CD8-positive, alpha-beta memory T cell (primary cell): Measurements from ENCODE around the gene PTPN3. TPM values are rescaled to one million over a fixed set of nuclear protein-coding genes. Genes with fewer than 3 reads are reported as not detected.

ENCODE experiments used
- CTCF ChIA-PET: fragments of 350-600 bp; sonication (Branson Sonifier 250); formaldehyde crosslinking; loops from one replicate; lab custom pipeline; 2021; ENCODE audit warnings: antibody characterized with exemption; lab: Charles Lee
- POLR2A ChIA-PET: fragments of 350-600 bp; sonication (Branson Sonifier 250); formaldehyde crosslinking; loops from one replicate; lab custom pipeline; 2021; ENCODE audit warnings: antibody characterized with exemption; lab: Charles Lee
- DNase-seq, 5 donors: peaks; one replicate each; pipeline versions ENCODE4 v3.0.0 to v3.0.0-alpha.2; 2020 to 2022; ENCODE audit warnings: mixed read lengths in 1 of 5
- H3K27ac ChIP-seq: one replicate; pipeline ENCODE4 v1.7.0; 2013; ENCODE audit warnings: low read depth, mild to moderate bottlenecking, low read length, moderate library complexity
- H3K27me3 ChIP-seq: 2 replicates; pipeline ENCODE4 v1.7.0; 2013; ENCODE audit warnings: low read length, mild to moderate bottlenecking; ENCODE audit not compliant: insufficient read depth, poor library complexity, severe bottlenecking
- H3K36me3 ChIP-seq: 2 replicates; pipeline ENCODE4 v1.7.0; 2013; ENCODE audit warnings: mild to moderate bottlenecking, low read length, moderate library complexity; ENCODE audit not compliant: insufficient read depth
- H3K4me1 ChIP-seq: 2 replicates; pipeline ENCODE4 v1.7.0; 2013; ENCODE audit warnings: mild to moderate bottlenecking, low read length, moderate library complexity; ENCODE audit not compliant: insufficient read depth
- H3K4me3 ChIP-seq: 2 replicates; pipeline ENCODE4 v1.7.0; 2013; ENCODE audit warnings: mild to moderate bottlenecking, low read length
- H3K9me3 ChIP-seq: 2 replicates; pipeline ENCODE4 v1.7.0; 2013; ENCODE audit warnings: mild to moderate bottlenecking, low read length
- H3K27ac Mint-ChIP-seq, 8 donors: one replicate each; pipeline ENCODE4 v1.8.0; 2020 to 2021; ENCODE audit warnings: mixed read lengths in 8 of 8, mild to moderate bottlenecking in 6 of 8, inconsistent platforms in 3 of 8, moderate library complexity in 3 of 8
- H3K27me3 Mint-ChIP-seq, 2 donors: one replicate each; pipeline ENCODE4 v1.8.0; 2020 to 2021; ENCODE audit warnings: mixed read lengths in 2 of 2, mild to moderate bottlenecking in 1 of 2, moderate library complexity in 1 of 2
- H3K36me3 Mint-ChIP-seq, 3 donors: one replicate each; pipeline ENCODE4 v1.8.0; 2020 to 2021; ENCODE audit warnings: mixed read lengths in 3 of 3, inconsistent platforms in 1 of 3, mild to moderate bottlenecking in 1 of 3
- H3K4me1 Mint-ChIP-seq, 3 donors: one replicate each; pipeline ENCODE4 v1.8.0; 2020 to 2021; ENCODE audit warnings: mixed read lengths in 3 of 3, inconsistent platforms in 1 of 3, mild to moderate bottlenecking in 1 of 3
- H3K4me3 Mint-ChIP-seq, 7 donors: one replicate each; pipeline ENCODE4 v1.8.0; 2020 to 2021; ENCODE audit warnings: mixed read lengths in 7 of 7, mild to moderate bottlenecking in 6 of 7, moderate library complexity in 4 of 7, inconsistent platforms in 2 of 7
- H3K9me3 Mint-ChIP-seq, 5 donors: one replicate each; pipeline ENCODE4 v1.8.0; 2020 to 2022; ENCODE audit warnings: mixed read lengths in 5 of 5, mild to moderate bottlenecking in 3 of 5, moderate library complexity in 2 of 5, inconsistent platforms in 1 of 5
- polyA plus RNA-seq: library from polyadenylated mRNA; unstranded; fragments of 300-500 nt; fragmentation: Illumina TruSeq; gene quantifications from one replicate; pipeline ENCODE4 v1.2.3, GENCODE V29; 2021
- total RNA-seq, 2 experiments: library from RNA; stranded (reverse); gene quantifications; one replicate each; pipeline ENCODE4 v1.2.3, GENCODE V29; 2021

Gene PTPN3
- total and polyA plus RNA-seq, 3 experiments from 2014 or later = 0.29 to 0.48 TPM; not detected in 1

DNA sequence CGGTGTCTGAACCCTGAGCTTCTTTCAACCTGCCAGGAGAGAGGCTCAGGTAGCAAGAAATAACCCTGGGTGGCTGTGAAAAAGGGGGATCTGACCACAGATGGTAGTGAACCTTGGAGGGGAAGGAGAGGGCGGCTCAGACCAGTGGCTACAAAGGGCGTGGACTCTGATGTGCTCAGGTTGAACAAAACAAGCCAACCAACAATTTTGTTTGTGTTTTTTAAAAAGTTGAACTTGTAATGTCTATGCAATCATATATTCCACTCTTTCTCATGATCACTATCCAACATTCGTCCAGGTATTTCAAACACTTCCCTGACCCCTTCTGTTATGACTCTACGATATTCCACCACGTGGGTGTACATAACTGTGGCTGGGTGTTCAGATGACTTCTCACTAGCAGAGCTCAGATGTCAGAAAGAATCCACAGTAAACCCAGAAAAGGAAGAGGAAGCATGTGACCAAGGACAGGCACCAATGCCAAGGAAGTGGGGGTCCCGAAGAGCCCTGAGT lies 20.0 kb downstream of the PTPN3 start:
- Mint-ChIP-seq H3K9me3 (no peaks in the 10 kb centered on the region), H3K4me1 (no peaks in the 10 kb centered on the region), H3K27ac (peak overlapping the region in 1 of 8 donors; percentile 23), H3K4me3 (no peak overlapping the region), H3K27me3 (peaks cover 8 to 16% of the 10 kb centered on the region in 2 donors), H3K36me3 (no peaks in the 10 kb centered on the region)
- Histone ChIP-seq H3K27me3 (no peaks in the 10 kb centered on the region), H3K4me3 (no peak overlapping the region), H3K9me3 (no peaks in the 10 kb centered on the region), H3K27ac (no peak overlapping the region), H3K4me1 (no peaks in the 10 kb centered on the region), H3K36me3 (no peaks in the 10 kb centered on the region)
- CTCF ChIA-PET = no interaction called here
- POLR2A ChIA-PET = no interaction called here
- no peak for DNase-seq

DNA sequence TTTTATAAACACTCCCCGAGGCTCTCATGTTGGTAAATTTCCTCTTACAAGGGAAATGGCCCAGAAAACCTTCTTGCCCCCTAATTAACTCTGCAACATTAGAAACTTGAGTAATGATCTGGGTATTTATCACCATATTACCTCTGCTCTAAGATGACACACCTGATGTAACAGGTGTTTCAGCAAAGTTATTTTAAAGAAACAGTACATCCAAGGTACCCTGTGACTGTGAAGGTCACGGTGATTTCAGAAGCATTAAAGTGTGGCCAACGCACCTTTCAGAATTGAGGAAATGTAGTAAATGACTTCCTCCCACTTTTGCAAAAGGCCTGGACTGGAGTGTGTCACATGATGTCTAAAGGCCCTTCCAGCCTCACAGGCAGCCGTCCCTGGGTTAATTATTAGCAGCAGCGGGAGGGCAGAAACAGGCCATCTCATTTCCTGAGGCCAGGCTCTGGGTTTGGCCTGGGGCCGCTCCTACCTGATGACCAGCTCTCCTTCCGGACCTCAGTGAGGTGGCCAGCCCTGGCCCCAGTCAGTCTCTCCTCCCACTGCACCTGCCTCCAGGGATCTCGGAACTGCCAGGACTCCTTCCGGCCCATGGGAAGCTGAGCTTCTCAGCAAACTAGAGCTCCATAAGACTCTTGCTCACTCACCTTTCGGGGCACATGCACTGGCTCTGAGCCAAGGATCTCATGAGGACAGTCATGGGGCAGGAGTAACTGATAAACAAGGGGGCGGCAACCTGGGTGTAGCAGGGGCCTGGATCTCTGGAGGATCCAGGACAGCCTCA lies 20.7 kb downstream of the PTPN3 start:
- ChIA-PET CTCF (no interaction called here), POLR2A (no interaction called here)
- no peaks in the 10 kb centered on the region for H3K4me1 ChIP-seq
- H3K27ac ChIP-seq = no peak overlapping the region
- no peak overlapping the region for H3K4me3 ChIP-seq
- no peak overlapping the region for H3K4me3 Mint-ChIP-seq
- no peaks in the 10 kb centered on the region for H3K27me3 ChIP-seq
- H3K36me3 ChIP-seq = no peaks in the 10 kb centered on the region
- no peak overlapping the region for H3K27ac Mint-ChIP-seq
- no peaks in the 10 kb centered on the region for H3K36me3 Mint-ChIP-seq
- H3K27me3 Mint-ChIP-seq = peaks cover 8 to 19% of the 10 kb centered on the region in 2 donors
- H3K9me3 ChIP-seq = no peaks in the 10 kb centered on the region
- H3K9me3 Mint-ChIP-seq = no peaks in the 10 kb centered on the region
- no peak for DNase-seq
- no peaks in the 10 kb centered on the region for H3K4me1 Mint-ChIP-seq

DNA sequence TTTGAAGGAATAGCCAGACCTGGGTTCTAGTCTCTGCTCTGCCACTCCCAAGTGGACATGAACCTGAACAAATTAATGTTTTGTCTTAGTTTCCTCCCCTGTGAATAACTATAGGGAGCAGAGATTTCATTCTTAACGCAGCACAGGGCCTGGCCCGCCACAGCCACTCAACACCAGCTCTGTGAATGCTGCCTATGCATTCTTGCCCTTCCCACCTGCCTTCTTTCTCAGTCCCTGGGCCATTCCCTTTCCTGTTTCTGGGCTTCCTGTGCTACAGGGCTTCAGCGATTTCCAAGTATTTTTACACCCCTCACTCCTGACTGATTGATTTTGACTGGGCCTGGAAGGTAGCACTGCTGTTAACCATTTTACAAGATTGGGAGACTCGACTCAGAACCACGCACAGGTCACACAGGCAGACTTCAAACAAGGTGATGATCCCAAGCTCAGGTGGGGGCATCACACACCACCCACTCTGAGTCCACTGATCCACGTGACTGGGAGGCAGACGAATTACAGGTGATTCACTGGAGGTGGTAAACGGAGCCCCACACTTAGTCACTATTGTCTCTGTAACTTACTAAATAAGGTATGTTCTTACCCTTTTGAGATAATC lies 21.4 kb downstream of the PTPN3 start:
- no peak for DNase-seq
- Histone ChIP-seq H3K4me1 (no peaks in the 10 kb centered on the region), H3K27ac (no peak overlapping the region), H3K9me3 (no peaks in the 10 kb centered on the region), H3K4me3 (no peak overlapping the region), H3K36me3 (no peaks in the 10 kb centered on the region), H3K27me3 (no peaks in the 10 kb centered on the region)
- ChIA-PET POLR2A (no interaction called here), CTCF (no interaction called here)
- Mint-ChIP-seq H3K4me3 (no peak overlapping the region), H3K4me1 (no peaks in the 10 kb centered on the region), H3K36me3 (no peaks in the 10 kb centered on the region), H3K27me3 (peaks cover 10 to 22% of the 10 kb centered on the region in 2 donors), H3K9me3 (no peaks in the 10 kb centered on the region), H3K27ac (no peak overlapping the region)

DNA sequence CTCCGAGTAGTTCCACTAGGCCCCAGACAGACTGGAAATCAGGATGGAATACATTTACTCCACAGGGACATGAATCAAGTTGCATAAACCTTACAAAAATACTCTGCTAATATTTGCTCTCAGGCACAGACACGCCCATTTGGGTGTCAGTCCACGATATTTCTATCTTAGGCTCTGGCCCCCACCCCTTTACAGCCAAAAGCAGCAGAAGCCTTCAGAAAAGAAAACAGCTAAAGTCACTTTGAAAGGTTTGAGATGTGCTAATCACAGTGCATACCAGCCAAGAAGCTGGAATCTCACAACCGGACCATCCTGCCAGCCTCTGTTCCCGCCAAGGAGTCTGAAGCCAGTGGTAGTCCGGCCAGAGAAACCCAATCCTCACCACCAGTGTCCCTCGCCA lies 22.6 kb downstream of the PTPN3 start:
- Mint-ChIP-seq H3K9me3 (peaks cover 0 to under 1% (median 0%) of the 10 kb centered on the region in 5 donors), H3K4me1 (no peaks in the 10 kb centered on the region), H3K36me3 (no peaks in the 10 kb centered on the region), H3K4me3 (no peak overlapping the region), H3K27me3 (peaks cover 9 to 23% of the 10 kb centered on the region in 2 donors), H3K27ac (no peak overlapping the region)
- Histone ChIP-seq H3K4me1 (no peaks in the 10 kb centered on the region), H3K9me3 (no peaks in the 10 kb centered on the region), H3K27ac (no peak overlapping the region), H3K4me3 (no peak overlapping the region), H3K36me3 (no peaks in the 10 kb centered on the region), H3K27me3 (no peaks in the 10 kb centered on the region)
- CTCF ChIA-PET = no interaction called here
- DNase-seq = no peak
- POLR2A ChIA-PET = no interaction called here

DNA sequence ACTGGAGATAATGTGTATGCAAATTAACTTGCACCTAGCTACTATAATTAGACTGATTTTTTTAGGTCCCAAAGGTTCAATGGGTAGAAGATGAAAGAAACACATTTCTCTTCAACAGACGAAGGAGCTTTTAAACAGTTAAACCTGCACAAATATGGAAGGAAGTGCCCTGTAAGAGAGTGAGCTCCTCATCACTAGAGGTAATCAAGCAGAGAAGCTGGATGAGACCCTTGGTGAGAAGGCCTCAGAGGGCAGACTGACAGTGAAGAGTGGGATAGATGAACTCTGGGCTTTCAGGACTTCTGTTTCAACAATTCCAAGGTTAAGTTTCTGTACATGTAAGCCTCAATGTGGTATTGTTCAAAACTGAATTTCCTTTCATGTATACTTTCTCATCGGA lies 23.2 kb downstream of the PTPN3 start:
- no peak overlapping the region for H3K27ac ChIP-seq
- no peaks in the 10 kb centered on the region for H3K36me3 ChIP-seq
- no peaks in the 10 kb centered on the region for H3K27me3 ChIP-seq
- Mint-ChIP-seq H3K4me1 (no peaks in the 10 kb centered on the region), H3K4me3 (no peak overlapping the region), H3K27ac (no peak overlapping the region), H3K36me3 (no peaks in the 10 kb centered on the region), H3K9me3 (peaks cover 0 to 2% (median 0%) of the 10 kb centered on the region in 5 donors), H3K27me3 (peaks cover 9 to 23% of the 10 kb centered on the region in 2 donors)
- no peaks in the 10 kb centered on the region for H3K9me3 ChIP-seq
- no peak for DNase-seq
- ChIA-PET CTCF (no interaction called here), POLR2A (no interaction called here)
- no peak overlapping the region for H3K4me3 ChIP-seq
- H3K4me1 ChIP-seq = no peaks in the 10 kb centered on the region

DNA sequence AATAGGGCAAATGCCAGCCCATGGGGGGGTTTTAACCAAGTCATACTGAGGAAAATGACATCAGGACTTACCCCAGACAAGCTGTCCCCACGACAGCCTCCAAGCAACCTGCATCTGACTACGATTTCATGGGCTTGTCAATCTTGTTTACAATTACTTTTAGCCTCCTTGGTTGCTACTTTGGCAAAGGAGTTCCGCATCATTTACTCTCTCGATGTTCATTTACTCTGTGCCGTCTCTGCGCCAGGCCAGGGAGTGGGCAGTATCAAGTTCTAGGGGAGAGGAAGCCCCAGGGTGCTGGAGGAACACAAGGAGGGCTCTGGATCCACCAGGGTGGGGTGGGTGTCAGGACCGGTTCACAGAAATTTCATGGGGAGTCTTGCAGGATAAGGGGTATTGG lies 23.9 kb downstream of the PTPN3 start:
- H3K4me3 ChIP-seq = no peak overlapping the region
- Mint-ChIP-seq H3K4me1 (no peaks in the 10 kb centered on the region), H3K9me3 (peaks cover 0 to 2% (median 0%) of the 10 kb centered on the region in 5 donors), H3K27ac (no peak overlapping the region), H3K27me3 (peaks cover 10 to 22% of the 10 kb centered on the region in 2 donors), H3K36me3 (no peaks in the 10 kb centered on the region), H3K4me3 (no peak overlapping the region)
- H3K9me3 ChIP-seq = no peaks in the 10 kb centered on the region
- no peaks in the 10 kb centered on the region for H3K27me3 ChIP-seq
- no peaks in the 10 kb centered on the region for H3K4me1 ChIP-seq
- no peak for DNase-seq
- no peaks in the 10 kb centered on the region for H3K36me3 ChIP-seq
- ChIA-PET POLR2A (no interaction called here), CTCF (no interaction called here)
- H3K27ac ChIP-seq = no peak overlapping the region

DNA sequence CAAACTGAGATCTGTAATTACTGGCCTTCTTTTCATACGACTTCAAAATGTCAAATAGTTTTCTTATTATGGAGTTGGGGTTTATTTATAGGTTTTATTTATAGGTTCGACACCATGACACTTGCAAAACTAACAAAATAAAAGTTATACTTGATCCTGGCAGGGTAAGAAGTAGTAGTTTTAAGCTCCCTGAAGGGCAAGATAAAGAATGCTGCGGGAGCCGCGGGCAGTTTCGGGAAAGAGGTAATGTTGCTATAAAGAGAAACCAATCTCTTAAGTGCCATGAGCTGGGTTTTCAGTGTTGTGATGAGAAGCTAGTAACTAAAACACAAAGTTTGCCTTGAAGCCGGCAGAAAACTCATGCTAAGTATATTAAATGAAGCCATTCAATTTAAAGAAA lies 24.8 kb downstream of the PTPN3 start:
- H3K27me3 Mint-ChIP-seq = peaks cover 10 to 19% of the 10 kb centered on the region in 2 donors

More for the DNA sequence above, 24.8 kb downstream of the PTPN3 start:
- ChIA-PET POLR2A (no interaction called here), CTCF (no interaction called here)
- Histone ChIP-seq H3K9me3 (no peaks in the 10 kb centered on the region), H3K27ac (no peak overlapping the region), H3K27me3 (no peaks in the 10 kb centered on the region), H3K4me3 (no peak overlapping the region), H3K36me3 (no peaks in the 10 kb centered on the region), H3K4me1 (no peaks in the 10 kb centered on the region)
- peaks cover 0 to 2% (median 0%) of the 10 kb centered on the region in 5 donors for H3K9me3 Mint-ChIP-seq
- no peaks in the 10 kb centered on the region for H3K36me3 Mint-ChIP-seq
- no peak for DNase-seq
- H3K27ac Mint-ChIP-seq = no peak overlapping the region
- no peak overlapping the region for H3K4me3 Mint-ChIP-seq
- H3K4me1 Mint-ChIP-seq = no peaks in the 10 kb centered on the region
